GM12878 (cell line): ENCODE results near the gene PSMD10.

Source experiments
- BHLHE40 ChIP-seq, 2 experiments: fragments of 450-650 bp in 1 of 2; IDR thresholded peaks; 2 replicates each; pipeline ENCODE4 v1.6.1; 2011 to 2017; ENCODE audit warnings: low read depth in 2 of 2, borderline replicate concordance in 1 of 2, improper control_type of control experiment in 1 of 2, low read length in 1 of 2, mild to moderate bottlenecking in 1 of 2
- CREB1 ChIP-seq: IDR thresholded peaks from 2 replicates; pipeline ENCODE4 v1.6.1; 2012; ENCODE audit warnings: low read depth, mild to moderate bottlenecking, inconsistent platforms
- CTCF ChIP-seq, 3 experiments: IDR thresholded peaks in 2 of 3; conservative IDR thresholded peaks in 1 of 3; 2 replicates each; pipeline ENCODE4 v1.5.1; 2011; ENCODE audit warnings: low read depth in 3 of 3, low read length in 3 of 3, mild to moderate bottlenecking in 3 of 3, control low read depth in 2 of 3, moderate library complexity in 2 of 3, inconsistent platforms in 1 of 3, mixed read lengths in 1 of 3; ENCODE audit not compliant: control insufficient read depth in 2 of 3, insufficient read depth in 1 of 3; ENCODE audit errors: extremely low read depth in 1 of 3
- NBN ChIP-seq: fragments of 450-650 bp; IDR thresholded peaks from 2 replicates; pipeline ENCODE4 v1.6.1; 2016

GRCh38 chrX:108121291-108121690, 29.9 kb upstream of the PSMD10 start:
- no peak for TF ChIP-seq BHLHE40 (IDR thresholded peaks at IDR 0.05; ENCODE audit: borderline replicate concordance in 1 of 2, low read depth in 2 of 2, low read length in 1 of 2)
- TF ChIP-seq CREB1: no peak
- no peak for TF ChIP-seq CTCF (IDR thresholded peaks at IDR 0.05 in 2 of 3, conservative IDR thresholded peaks at IDR 0.05 in 1 of 3; ENCODE audit: control insufficient read depth in 2 of 3, extremely low read depth in 1 of 3, insufficient read depth in 1 of 3, low read depth in 3 of 3, low read length in 3 of 3)
- no peak for TF ChIP-seq NBN
